Mesenchymal stem cell (in vitro differentiated cells and primary cell): ENCODE results near the gene FAAP100.
A peak's percentile ranks its signal among the peaks of the same experiment; 100 is the strongest.

ENCODE experiments used
- DNase-seq: peaks from one replicate; pipeline ENCODE4 v3.0.0-alpha.2; 2013
- H2AFZ ChIP-seq: one replicate; pipeline ENCODE4 v1.6.1; 2013; ENCODE audit warnings: low read depth, mild to moderate bottlenecking, control low read depth, inconsistent platforms, low read length, moderate library complexity
- H2AK5ac ChIP-seq: 2 replicates; pipeline ENCODE4 v1.6.1; 2013; ENCODE audit warnings: low read length, moderate library complexity, mild to moderate bottlenecking, inconsistent platforms; ENCODE audit not compliant: severe bottlenecking
- H2BK120ac ChIP-seq: one replicate; pipeline ENCODE4 v1.6.1; 2013; ENCODE audit warnings: low read depth, mild to moderate bottlenecking, inconsistent platforms, low read length, moderate library complexity
- H2BK12ac ChIP-seq, 2 experiments: one replicate each; pipeline ENCODE4 v1.6.1; 2013; ENCODE audit warnings: inconsistent platforms in 2 of 2, low read length in 2 of 2, mild to moderate bottlenecking in 2 of 2, moderate library complexity in 2 of 2, control low read depth in 1 of 2
- H2BK15ac ChIP-seq: one replicate; pipeline ENCODE4 v1.6.1; 2013; ENCODE audit warnings: mild to moderate bottlenecking, low read depth, inconsistent platforms; ENCODE audit not compliant: poor library complexity, severe bottlenecking
- H2BK5ac ChIP-seq: 2 replicates; pipeline ENCODE4 v1.6.1; 2013; ENCODE audit warnings: low read depth, mild to moderate bottlenecking, low read length, control low read depth, inconsistent platforms; ENCODE audit not compliant: poor library complexity, severe bottlenecking
- H3K14ac ChIP-seq, 2 experiments: one replicate each; pipeline ENCODE4 v1.6.1; 2013; ENCODE audit warnings: inconsistent platforms in 2 of 2, low read length in 2 of 2, control low read depth in 1 of 2, mild to moderate bottlenecking in 1 of 2, moderate library complexity in 1 of 2
- H3K18ac ChIP-seq, 2 experiments: one replicate each; pipeline ENCODE4 v1.6.1; 2013; ENCODE audit warnings: inconsistent platforms in 2 of 2, low read length in 2 of 2, control low read depth in 1 of 2, low read depth in 1 of 2, mild to moderate bottlenecking in 1 of 2
- H3K23ac ChIP-seq, 2 experiments: one replicate each; pipeline ENCODE4 v1.6.1; 2013; ENCODE audit warnings: inconsistent platforms in 2 of 2, low read length in 2 of 2, mild to moderate bottlenecking in 2 of 2, moderate library complexity in 2 of 2, control low read depth in 1 of 2
- H3K27ac ChIP-seq: 2 replicates; pipeline ENCODE4 v1.5.1; 2013; ENCODE audit warnings: mild to moderate bottlenecking, moderate library complexity, low read length, control low read depth, inconsistent platforms; ENCODE audit not compliant: poor library complexity, severe bottlenecking
- H3K27me3 ChIP-seq, 2 experiments: 2 replicates each; pipeline versions ENCODE4 v1.6.1 to v1.7.0; 2013; ENCODE audit warnings: low read length in 2 of 2, mild to moderate bottlenecking in 2 of 2, moderate library complexity in 2 of 2, control low read depth in 1 of 2, inconsistent platforms in 1 of 2; ENCODE audit not compliant: control insufficient read depth in 1 of 2, insufficient read depth in 1 of 2
- H3K36me3 ChIP-seq, 2 experiments: 2 replicates each; pipeline versions ENCODE4 v1.6.1 to v1.7.0; 2013; ENCODE audit warnings: low read length in 2 of 2, control low read depth in 1 of 2, inconsistent platforms in 1 of 2, low read depth in 1 of 2, mild to moderate bottlenecking in 1 of 2; ENCODE audit not compliant: insufficient read depth in 2 of 2, control insufficient read depth in 1 of 2
- H3K4ac ChIP-seq, 2 experiments: one replicate each; pipeline ENCODE4 v1.6.1; 2013; ENCODE audit warnings: inconsistent platforms in 2 of 2, low read length in 2 of 2, mild to moderate bottlenecking in 2 of 2, moderate library complexity in 2 of 2, control low read depth in 1 of 2, low read depth in 1 of 2
- H3K4me1 ChIP-seq: 2 replicates; pipeline ENCODE4 v1.6.1; 2013; ENCODE audit warnings: low read depth, low read length, control low read depth; ENCODE audit not compliant: control insufficient read depth, insufficient read depth
- H3K4me2 ChIP-seq: 2 replicates; pipeline ENCODE4 v1.6.1; 2013; ENCODE audit warnings: low read length, mild to moderate bottlenecking, inconsistent platforms; ENCODE audit not compliant: poor library complexity, severe bottlenecking
- H3K4me3 ChIP-seq, 2 experiments: 2 replicates each; pipeline versions ENCODE4 v1.5.1 to v1.7.0; 2013; ENCODE audit warnings: low read length in 2 of 2, mild to moderate bottlenecking in 2 of 2, control low read depth in 1 of 2, low read depth in 1 of 2; ENCODE audit not compliant: insufficient read depth in 1 of 2
- H3K79me1 ChIP-seq: replicated peaks from 2 replicates; pipeline ENCODE4 v1.6.1; 2013; ENCODE audit warnings: mild to moderate bottlenecking, control low read depth, low read length, inconsistent platforms; ENCODE audit not compliant: poor library complexity, severe bottlenecking
- H3K9ac ChIP-seq: 2 replicates; pipeline ENCODE4 v1.7.0; 2013; ENCODE audit warnings: mild to moderate bottlenecking, low read length, moderate library complexity
- H3K9me3 ChIP-seq: 2 replicates; pipeline ENCODE4 v1.7.0; 2013; ENCODE audit warnings: mild to moderate bottlenecking, low read length; ENCODE audit not compliant: control insufficient read depth
- H4K8ac ChIP-seq: one replicate; pipeline ENCODE4 v1.6.1; 2013; ENCODE audit warnings: inconsistent platforms, mild to moderate bottlenecking, low read length, moderate library complexity
- H4K91ac ChIP-seq: one replicate; pipeline ENCODE4 v1.6.1; 2013; ENCODE audit warnings: mild to moderate bottlenecking, low read length, inconsistent platforms
- whole genome bisulfite sequencing: methylation state at CpG from one replicate; pipeline ENCODE4 v1.1.7; 2013; ENCODE audit warnings: mixed read lengths; 5-methylcytosine and 5-hydroxymethylcytosine counted together

Gene FAAP100

GRCh38 chr17:81539571-81539900, 12.6 kb downstream of the FAAP100 start:
- WGBS, result 89% methylated on average over 10 of the region's 10 CpGs
- no peak for DNase-seq
- H3K9ac ChIP-seq, result no peak overlapping the region
- H2AK5ac ChIP-seq, result no peak overlapping the region
- H3K4me3 ChIP-seq, result no peak overlapping the region
- no peak overlapping the region for H2BK5ac ChIP-seq
- H3K4me2 ChIP-seq, result no peak overlapping the region
- peaks cover 20% of the 10 kb centered on the region for H3K4me1 ChIP-seq
- no peak overlapping the region for H2BK120ac ChIP-seq
- no peak overlapping the region for H4K91ac ChIP-seq
- no peak overlapping the region for H3K4ac ChIP-seq
- peaks cover 55 to 64% of the 10 kb centered on the region in 2 experiments for H3K36me3 ChIP-seq
- no peak overlapping the region for H2BK12ac ChIP-seq
- no peak overlapping the region for H3K18ac ChIP-seq
- H3K14ac ChIP-seq, result no peak overlapping the region
- H3K27me3 ChIP-seq, result peaks cover 17 to 26% of the 10 kb centered on the region in 2 experiments
- H2AFZ ChIP-seq, result no peak overlapping the region
- peak overlapping the region; percentile 19 for H2BK15ac ChIP-seq
- no peaks in the 10 kb centered on the region for H3K9me3 ChIP-seq
- H3K23ac ChIP-seq, result no peak overlapping the region
- no peaks in the 10 kb centered on the region for H3K79me1 ChIP-seq
- no peak overlapping the region for H3K27ac ChIP-seq
- no peak overlapping the region for H4K8ac ChIP-seq

GRCh38 chr17:81538651-81539570, 13.2 kb downstream of the FAAP100 start:
- Histone ChIP-seq H3K23ac (no peak overlapping the region), H3K4me2 (no peak overlapping the region), H3K18ac (no peak overlapping the region), H3K14ac (no peak overlapping the region), H3K9ac (no peak overlapping the region), H2AFZ (no peak overlapping the region), H3K9me3 (no peaks in the 10 kb centered on the region), H2AK5ac (no peak overlapping the region), H3K27ac (no peak overlapping the region), H3K36me3 (peaks cover 49 to 58% of the 10 kb centered on the region in 2 experiments), H3K27me3 (peaks cover 20 to 33% of the 10 kb centered on the region in 2 experiments), H3K4me3 (no peak overlapping the region), H2BK5ac (no peak overlapping the region), H4K91ac (no peak overlapping the region), H4K8ac (no peak overlapping the region), H3K4ac (no peak overlapping the region), H2BK12ac (no peak overlapping the region), H3K4me1 (peaks cover 23% of the 10 kb centered on the region), H2BK120ac (no peak overlapping the region), H2BK15ac (no peak overlapping the region), H3K79me1 (no peaks in the 10 kb centered on the region)
- WGBS, result 96% methylated on average over 26 of the region's 26 CpGs
- DNase-seq, result no peak

GRCh38 chr17:81537856-81538555, 14.1 kb downstream of the FAAP100 start:
- Histone ChIP-seq H3K9ac (no peak overlapping the region), H4K91ac (no peak overlapping the region), H2BK12ac (no peak overlapping the region), H4K8ac (no peak overlapping the region), H3K14ac (no peak overlapping the region), H3K27me3 (peaks cover 20 to 41% of the 10 kb centered on the region in 2 experiments), H2BK5ac (no peak overlapping the region), H3K79me1 (no peaks in the 10 kb centered on the region), H3K23ac (no peak overlapping the region), H3K27ac (no peak overlapping the region), H2AK5ac (no peak overlapping the region), H3K4ac (no peak overlapping the region), H2BK120ac (no peak overlapping the region), H3K4me1 (peaks cover 23% of the 10 kb centered on the region), H3K9me3 (no peaks in the 10 kb centered on the region), H3K18ac (no peak overlapping the region), H3K36me3 (peaks cover 40 to 49% of the 10 kb centered on the region in 2 experiments), H3K4me2 (no peak overlapping the region), H2BK15ac (no peak overlapping the region), H3K4me3 (no peak overlapping the region), H2AFZ (no peak overlapping the region)
- no peak for DNase-seq
- 81% methylated on average over 26 of the region's 26 CpGs for WGBS

- Histone ChIP-seq H3K9me3 (no peaks in the 10 kb centered on the region), H4K8ac (no peak overlapping the region), H3K27ac (no peak overlapping the region), H3K4me2 (no peak overlapping the region), H2BK15ac (no peak overlapping the region), H2BK12ac (no peak overlapping the region), H4K91ac (no peak overlapping the region), H3K4me1 (peaks cover 23% of the 10 kb centered on the region), H3K4me3 (no peak overlapping the region), H3K27me3 (peaks cover 20 to 44% of the 10 kb centered on the region in 2 experiments), H3K79me1 (no peaks in the 10 kb centered on the region), H2AFZ (no peak overlapping the region), H3K23ac (no peak overlapping the region), H3K9ac (no peak overlapping the region), H2BK5ac (no peak overlapping the region), H3K36me3 (peaks cover 34 to 43% of the 10 kb centered on the region in 2 experiments), H3K4ac (no peak overlapping the region), H2AK5ac (no peak overlapping the region), H3K18ac (no peak overlapping the region), H2BK120ac (no peak overlapping the region), H3K14ac (no peak overlapping the region)
- DNase-seq, result no peak
- WGBS, result 19% methylated on average over 13 of the region's 17 CpGs
Measured at GRCh38 chr17:81537343-81537855, 14.8 kb downstream of the FAAP100 start.
